Tibial nerve (tissue), 4 donors: ENCODE measurements around the gene NOB1. TPM values are rescaled to one million over a fixed set of nuclear protein-coding genes. Genes with fewer than 3 reads are reported as not detected.

Experiments used
- DNase-seq, 2 donors: peaks; one replicate each; pipeline ENCODE4 v3.0.0-alpha.2; 2019; ENCODE audit warnings: low spot score in 2 of 2
- H3K27ac ChIP-seq, 4 donors: fragments of 200-600 bp; sonication (generic) in 3 of 4; one replicate each; pipeline ENCODE4 v1.5.1; 2017 to 2019; ENCODE audit warnings: mild to moderate bottlenecking in 1 of 4
- H3K27me3 ChIP-seq, 2 donors: fragments of 200-600 bp; sonication (generic) in 1 of 2; one replicate each; pipeline versions ENCODE4 v1.5.1 to v1.6.0; 2017 to 2019
- H3K36me3 ChIP-seq, 3 donors: fragments of 200-600 bp; sonication (generic); one replicate each; pipeline ENCODE4 v1.5.1; 2018 to 2019
- H3K4me1 ChIP-seq, 4 donors: fragments of 200-600 bp; sonication (generic) in 3 of 4; one replicate each; pipeline ENCODE4 v1.5.1; 2017 to 2019
- H3K4me3 ChIP-seq, 4 donors: fragments of 200-600 bp; sonication (generic) in 3 of 4; one replicate each; pipeline ENCODE4 v1.5.1; 2017 to 2019; ENCODE audit warnings: mild to moderate bottlenecking in 1 of 4, moderate library complexity in 1 of 4
- H3K9me3 ChIP-seq, 4 donors: fragments of 200-600 bp; sonication (generic) in 3 of 4; one replicate each; pipeline ENCODE4 v1.5.1; 2017 to 2019
- CTCF ChIP-seq, 5 experiments: fragments of 200-600 bp in 3 of 5; fragments of 450-650 bp in 2 of 5; sonication (generic) in 3 of 5; IDR thresholded peaks; one replicate each; pipeline ENCODE4 v1.5.1; 2016 to 2019; ENCODE audit warnings: antibody characterized with exemption in 5 of 5, mild to moderate bottlenecking in 3 of 5, moderate library complexity in 2 of 5
- EP300 ChIP-seq, 2 donors: sonication (generic); formaldehyde crosslinking; IDR thresholded peaks; one replicate each; pipeline ENCODE4 v1.6.1; 2017; ENCODE audit warnings: antibody characterized with exemption in 2 of 2, mild to moderate bottlenecking in 1 of 2
- POLR2A ChIP-seq, 2 donors: fragments of 450-650 bp; IDR thresholded peaks; one replicate each; pipeline ENCODE4 v1.6.1; 2017; ENCODE audit warnings: antibody characterized with exemption in 2 of 2, mild to moderate bottlenecking in 2 of 2, moderate library complexity in 2 of 2
- WGBS, 2 donors: methylation state at CpG; one replicate each; pipeline ENCODE4 v1.1.5; 2018; 5-methylcytosine and 5-hydroxymethylcytosine counted together
- total RNA-seq, 4 donors: library from RNA; depleted of rRNA; stranded (reverse); fragments of >200 nt; gene quantifications; one replicate each; pipeline ENCODE4 v1.1.0, GENCODE V29; 2016

Gene NOB1
- total RNA-seq, 4 donors from 2014 or later = 23.2 to 42.3 (median 38.1) TPM

- Histone ChIP-seq H3K4me3 (no peak overlapping the region), H3K27me3 (no peaks in the 10 kb centered on the region), H3K27ac (no peak overlapping the region), H3K9me3 (no peaks in the 10 kb centered on the region), H3K4me1 (no peaks in the 10 kb centered on the region), H3K36me3 (peaks cover 0 to 41% (median 0%) of the 10 kb centered on the region in 3 donors)
- WGBS, 2 donors = 69 to 77% methylated on average over 6 of the region's 6 CpGs
- TF ChIP-seq EP300 (IDR thresholded peaks at IDR 0.05) (no peak), CTCF (IDR thresholded peaks at IDR 0.05) (no peak), POLR2A (IDR thresholded peaks at IDR 0.05) (no peak)
- DNase-seq = no peak
These were observed 29.9 kb upstream of the NOB1 start for GRCh38 chr16:69784586-69784985.

GRCh38 chr16:69781118-69781517 is 26.4 kb upstream of the NOB1 start:
- WGBS, 2 donors = 69 to 70% methylated on average over 3 of the region's 3 CpGs
- DNase-seq = no peak
- peaks cover 0 to 15% (median 0%) of the 10 kb centered on the region in 3 donors for H3K36me3 ChIP-seq

GRCh38 chr16:69779724-69780123 is 25.0 kb upstream of the NOB1 start:
- no peak for DNase-seq
- TF ChIP-seq POLR2A (IDR thresholded peaks at IDR 0.05) = no peak
- no peak for TF ChIP-seq EP300 (IDR thresholded peaks at IDR 0.05)
- TF ChIP-seq CTCF (IDR thresholded peaks at IDR 0.05) = no peak
- 72 to 81% methylated on average over 2 of the region's 2 CpGs for WGBS, 2 donors
- Histone ChIP-seq H3K27me3 (no peaks in the 10 kb centered on the region), H3K27ac (no peak overlapping the region), H3K36me3 (peaks cover 0 to 26% (median 0%) of the 10 kb centered on the region in 3 donors), H3K9me3 (peaks cover 0 to 14% (median 0%) of the 10 kb centered on the region in 4 donors), H3K4me3 (no peak overlapping the region), H3K4me1 (no peaks in the 10 kb centered on the region)

More at GRCh38 chr16:69781118-69781517, 26.4 kb upstream of the NOB1 start:
- TF ChIP-seq CTCF (IDR thresholded peaks at IDR 0.05) (no peak), POLR2A (IDR thresholded peaks at IDR 0.05) (no peak), EP300 (IDR thresholded peaks at IDR 0.05) (no peak)
- H3K4me1 ChIP-seq = no peaks in the 10 kb centered on the region
- no peak overlapping the region for H3K4me3 ChIP-seq
- no peak overlapping the region for H3K27ac ChIP-seq
- H3K9me3 ChIP-seq = peaks cover 0 to 2% (median 0%) of the 10 kb centered on the region in 4 donors
- H3K27me3 ChIP-seq = no peaks in the 10 kb centered on the region

- Histone ChIP-seq H3K4me1 (peaks cover 0 to 16% (median 6%) of the 10 kb centered on the region in 4 donors), H3K36me3 (peaks cover 0 to 15% (median 0%) of the 10 kb centered on the region in 3 donors), H3K4me3 (no peak overlapping the region), H3K9me3 (peaks cover 0 to 14% (median 0%) of the 10 kb centered on the region in 4 donors), H3K27me3 (no peaks in the 10 kb centered on the region), H3K27ac (no peak overlapping the region)
- TF ChIP-seq CTCF (IDR thresholded peaks at IDR 0.05) (no peak), POLR2A (IDR thresholded peaks at IDR 0.05) (no peak)
- no peak for DNase-seq
These were observed 20.8 kb upstream of the NOB1 start for GRCh38 chr16:69775563-69775962.

GRCh38 chr16:69773260-69773947 is 18.7 kb upstream of the NOB1 start:
- no peak overlapping the region for H3K27ac ChIP-seq
- peak overlapping the region in 1 of 4 donors; percentile 10 for H3K4me3 ChIP-seq
- H3K9me3 ChIP-seq = peaks cover 0 to 14% (median 0%) of the 10 kb centered on the region in 4 donors
- DNase-seq = no peak
- WGBS, 2 donors = 71 to 75% methylated on average over 6 of the region's 6 CpGs
- H3K4me1 ChIP-seq = peaks cover 0 to 16% (median 6%) of the 10 kb centered on the region in 4 donors
- H3K36me3 ChIP-seq = peaks cover 0 to 15% (median 0%) of the 10 kb centered on the region in 3 donors
- TF ChIP-seq EP300 (IDR thresholded peaks at IDR 0.05) = no peak
- no peaks in the 10 kb centered on the region for H3K27me3 ChIP-seq
